Endothelial cell of umbilical vein (primary cell): ENCODE measurements around the gene RPA1. TPM values are rescaled to one million over a fixed set of nuclear protein-coding genes. Genes with fewer than 3 reads are reported as not detected.

Experiments
- BruUV-seq: library from RNA; stranded (reverse); fragments of 400-500 nt; replicated peaks from 2 replicates; lab custom pipeline; 2021; lab: Mats Ljungman, UMichigan
- CTCF ChIA-PET: fragments of 300-600, 350-600 bp; sonication (Branson Sonifier 250); formaldehyde crosslinking; loops from one replicate; lab custom pipeline; 2021; ENCODE audit warnings: antibody characterized with exemption, inconsistent platforms; lab: Charles Lee
- POLR2A ChIA-PET: fragments of 300-600, 350-600 bp; sonication (Branson Sonifier 250); formaldehyde crosslinking; loops from one replicate; lab custom pipeline; 2021; ENCODE audit warnings: antibody characterized with exemption, inconsistent platforms; lab: Charles Lee
- DNase-seq: peaks from one replicate; pipeline ENCODE4 v3.0.0-alpha.2; 2011; ENCODE audit warnings: low read depth, low spot score
- FAIRE-seq: peaks from 2 replicates; lab custom pipeline; 2011; peaks lifted over from hg19 to GRCh38; lab: Jason Lieb, UNC
- H2AFZ ChIP-seq: 2 replicates; pipeline ENCODE4 v1.6.0; 2012; ENCODE audit warnings: low read depth, low read length, control low read depth, inconsistent platforms
- H3K27ac ChIP-seq: 2 replicates; pipeline ENCODE4 v1.5.1; 2011; ENCODE audit warnings: low read depth, mild to moderate bottlenecking, control low read depth, low read length, moderate library complexity; ENCODE audit not compliant: insufficient read depth
- H3K27me3 ChIP-seq, 2 experiments: 2 replicates each; pipeline versions ENCODE4 v1.6.0 to v1.6.1; 2011; ENCODE audit warnings: low read length in 2 of 2, mixed read lengths in 1 of 2; ENCODE audit not compliant: control insufficient read depth in 2 of 2, insufficient read depth in 2 of 2
- H3K36me3 ChIP-seq, 2 experiments: 2 replicates in 1 of 2; 3 replicates in 1 of 2; pipeline ENCODE4 v1.5.1; 2011; ENCODE audit warnings: low read length in 2 of 2, mild to moderate bottlenecking in 1 of 2, moderate library complexity in 1 of 2; ENCODE audit not compliant: control insufficient read depth in 2 of 2, insufficient read depth in 2 of 2; ENCODE audit errors: extremely low read depth in 1 of 2
- H3K4me1 ChIP-seq: 3 replicates; pipeline ENCODE4 v1.5.1; 2011; ENCODE audit warnings: mild to moderate bottlenecking, low read length; ENCODE audit not compliant: control insufficient read depth, insufficient read depth; ENCODE audit errors: extremely low read depth
- H3K4me2 ChIP-seq: 2 replicates; pipeline ENCODE4 v1.6.1; 2011; ENCODE audit warnings: low read length, control low read depth, mixed read lengths; ENCODE audit not compliant: insufficient read depth
- H3K4me3 ChIP-seq, 3 experiments: fragments of 200-600 bp in 1 of 3; sonication (generic), shearing (Covaris generic) in 1 of 3; replicated peaks in 1 of 3; 2 replicates each; pipeline ENCODE4 v1.5.1; 2011 to 2016; ENCODE audit warnings: control low read depth in 3 of 3, low read length in 3 of 3, mild to moderate bottlenecking in 2 of 3, inconsistent platforms in 1 of 3, low read depth in 1 of 3, moderate library complexity in 1 of 3; ENCODE audit not compliant: insufficient read depth in 1 of 3
- H3K79me2 ChIP-seq: 2 replicates; pipeline ENCODE4 v1.6.0; 2012; ENCODE audit warnings: low read length, inconsistent platforms; ENCODE audit not compliant: control insufficient read depth, insufficient read depth
- H3K9ac ChIP-seq: replicated peaks from 2 replicates; pipeline ENCODE3; 2011; ENCODE audit warnings: low read length, control low read depth; ENCODE audit not compliant: insufficient read depth; ENCODE audit errors: extremely low read depth
- H3K9me1 ChIP-seq: replicated peaks from 3 replicates; pipeline ENCODE4 v1.6.0; 2011; ENCODE audit warnings: mild to moderate bottlenecking, low read length; ENCODE audit not compliant: control insufficient read depth, insufficient read depth; ENCODE audit errors: extremely low read depth
- H3K9me3 ChIP-seq: replicated peaks from 2 replicates; pipeline ENCODE4 v1.5.1; 2012; ENCODE audit warnings: low read length, inconsistent platforms; ENCODE audit not compliant: control insufficient read depth, insufficient read depth
- H4K20me1 ChIP-seq: replicated peaks from 2 replicates; pipeline ENCODE3; 2011; ENCODE audit warnings: mild to moderate bottlenecking, low read length; ENCODE audit not compliant: control insufficient read depth, insufficient read depth; ENCODE audit errors: extremely low read depth
- EZH2 ChIP-seq: IDR thresholded peaks from 2 replicates; pipeline ENCODE4 v1.6.1; 2012; ENCODE audit warnings: borderline replicate concordance, low read depth, mild to moderate bottlenecking, moderate library complexity, low read length, inconsistent platforms; ENCODE audit not compliant: severe bottlenecking
- FOS ChIP-seq: IDR thresholded peaks from 2 replicates; pipeline ENCODE4 v1.6.1; 2011; ENCODE audit warnings: mild to moderate bottlenecking, low read length, moderate library complexity, borderline replicate concordance; ENCODE audit not compliant: insufficient read depth
- GATA2 ChIP-seq: IDR thresholded peaks from 2 replicates; pipeline ENCODE4 v1.7.0; 2011; ENCODE audit warnings: low read depth, mild to moderate bottlenecking, moderate library complexity, mixed read lengths, low read length; ENCODE audit not compliant: insufficient read length, insufficient read depth
- JUN ChIP-seq: IDR thresholded peaks from 2 replicates; pipeline ENCODE4 v1.6.1; 2011; ENCODE audit warnings: borderline replicate concordance, low read depth; ENCODE audit not compliant: insufficient read length, insufficient read depth
- MAX ChIP-seq: IDR thresholded peaks from 2 replicates; pipeline ENCODE4 v1.6.1; 2011; ENCODE audit not compliant: insufficient read depth, insufficient read length
- MYC ChIP-seq: IDR thresholded peaks from one replicate; pipeline ENCODE4 v1.6.1; 2011; ENCODE audit warnings: mild to moderate bottlenecking, low read depth, low read length
- POLR2A ChIP-seq: IDR thresholded peaks from 2 replicates; pipeline ENCODE4 v1.6.1; 2012; ENCODE audit warnings: low read depth, mild to moderate bottlenecking, control low read depth, low read length
- POLR2AphosphoS5 ChIP-seq: IDR thresholded peaks from 2 replicates; pipeline ENCODE4 v1.6.1; 2012; ENCODE audit warnings: low read depth, mild to moderate bottlenecking, control low read depth, low read length, moderate library complexity; ENCODE audit not compliant: insufficient read depth
- dilution Hi-C: fragments of 300-500 bp; cut with MboI; formaldehyde crosslinking; loops from one replicate; pipeline ENCODE4 v1.15.0; 2019; ENCODE audit warnings: low sequenced_read_pairs; ENCODE audit not compliant: extremely low pct_ligation_motif_present
- intact Hi-C: fragments of 100-400 bp; cut with micrococcal nuclease; formaldehyde crosslinking; loops from one replicate; pipeline ENCODE4 v1.10.0; 2022
- polyA plus RNA-seq, 4 experiments: library from polyadenylated mRNA; depleted of rRNA in 3 of 4; stranded (reverse) in 3 of 4; unstranded in 1 of 4; fragments of >200 nt; gene quantifications; 2 replicates each; pipeline versions ENCODE4 v1.2.1 to v1.2.3, GENCODE V29; 2011 to 2012; ENCODE audit warnings: missing spikeins in 1 of 4
- total RNA-seq: library from RNA; stranded (reverse); gene quantifications from 2 replicates; pipeline ENCODE4 v1.2.3, GENCODE V29; 2021

RPA1 gene
- total and polyA plus RNA-seq, 2 donors (not counting 3 experiments of a cell fraction or from before 2014, with no cell fraction given), result 50.5 to 123 TPM

- TF ChIP-seq POLR2AphosphoS5, result no peak
- no peak for TF ChIP-seq GATA2
- no peak for TF ChIP-seq POLR2A
- TF ChIP-seq JUN, result no peak
- CTCF ChIA-PET, result no interaction called here
- dilution Hi-C loops (no loop called here), intact Hi-C loops (no loop called here)
- Histone ChIP-seq H2AFZ (no peak overlapping the region), H3K79me2 (no peaks in the 10 kb centered on the region), H3K4me2 (no peak overlapping the region), H3K9me3 (no peaks in the 10 kb centered on the region), H3K36me3 (no peaks in the 10 kb centered on the region), H3K9ac (no peak overlapping the region), H3K4me3 (no peak overlapping the region), H4K20me1 (no peaks in the 10 kb centered on the region), H3K27ac (no peak overlapping the region), H3K9me1 (no peaks in the 10 kb centered on the region), H3K4me1 (no peaks in the 10 kb centered on the region), H3K27me3 (no peaks in the 10 kb centered on the region)
- BruUV-seq, result no TSS peak
- POLR2A ChIA-PET, result no interaction called here
- no peak for DNase-seq
- no peak for FAIRE-seq
Observed at GRCh38 chr17:1820528-1821252, 9.1 kb upstream of the RPA1 start.

- peak; percentile 65 for FAIRE-seq
- TSS peak; percentile 39 for BruUV-seq
- ChIA-PET CTCF (interaction anchor here (0.8 to 1.5 kb wide), 6 partner anchors 10 to 109 kb away, joined by 3 to 17 read pairs (median 4); no protein-coding TSS in a partner anchor), POLR2A (interaction anchor here (0.6 kb wide), 1 partner anchor 109 kb away, joined by 5 read pairs; no protein-coding TSS in a partner anchor)
- Histone ChIP-seq H3K4me1 (peaks cover 11% of the 10 kb centered on the region), H3K27ac (peak overlapping the region; percentile 23), H3K9me1 (no peaks in the 10 kb centered on the region), H3K36me3 (peaks cover 0 to 4% of the 10 kb centered on the region in 2 experiments), H3K79me2 (peaks cover 32% of the 10 kb centered on the region), H2AFZ (peak overlapping the region; percentile 97), H4K20me1 (no peaks in the 10 kb centered on the region), H3K9ac (peak overlapping the region; percentile 67), H3K4me3 (peak overlapping the region; percentile 84 to 96 (median 86)), H3K9me3 (no peaks in the 10 kb centered on the region), H3K4me2 (peak overlapping the region; percentile 79), H3K27me3 (no peaks in the 10 kb centered on the region)
- peak; percentile 33 for DNase-seq
- intact Hi-C loops, result loop anchor here (2.0 kb wide), 2 partner anchors 104 to 112 kb away; partner anchors contain the start of gene WDR81
- TF ChIP-seq POLR2A, result no peak
- TF ChIP-seq MAX, result no peak
- TF ChIP-seq POLR2AphosphoS5, result no peak
- no peak for TF ChIP-seq FOS
- no peak for TF ChIP-seq JUN
- TF ChIP-seq EZH2, result no peak
- no peak for TF ChIP-seq GATA2
- no peak for TF ChIP-seq MYC
- dilution Hi-C loops, result no loop called here
Observed at GRCh38 chr17:1829216-1829591, 601 bp upstream of the RPA1 start.
